GM18861 (cell line): ENCODE measurements around the gene ATR.

Experiments used
- ATAC-seq: cut with Tn5 transposase; IDR thresholded peaks from one replicate; pipeline ENCODE4 v1.9.1; 2021; ENCODE audit not compliant: unreplicated experiment

ATR gene

GRCh38 chr3:142530296-142530695 is 48.2 kb downstream of the ATR start:
- no peak for ATAC-seq

- no peak for ATAC-seq
Measured at GRCh38 chr3:142523921-142524566, 54.5 kb downstream of the ATR start.

- ATAC-seq: no peak
Measured at GRCh38 chr3:142509079-142509478, 69.5 kb downstream of the ATR start.

GRCh38 chr3:142507241-142507640 is 71.3 kb downstream of the ATR start:
- ATAC-seq: no peak

GRCh38 chr3:142502187-142502985 is 76.1 kb downstream of the ATR start:
- no peak for ATAC-seq

- ATAC-seq: no peak
Measured at GRCh38 chr3:142501004-142501926, 77.3 kb downstream of the ATR start.

- ATAC-seq: no peak
Measured at GRCh38 chr3:142500211-142500610, 78.3 kb downstream of the ATR start.

GRCh38 chr3:142498397-142499180 is 79.9 kb downstream of the ATR start:
- no peak for ATAC-seq

- no peak for ATAC-seq
Measured at GRCh38 chr3:142497729-142498128, 80.8 kb downstream of the ATR start.

- no peak for ATAC-seq
Measured at GRCh38 chr3:142495103-142495502, 83.4 kb downstream of the ATR start.

GRCh38 chr3:142492184-142492583 is 86.3 kb downstream of the ATR start:
- ATAC-seq: no peak

GRCh38 chr3:142489572-142490323 is 88.8 kb downstream of the ATR start:
- no peak for ATAC-seq

GRCh38 chr3:142484912-142485435 is 93.6 kb downstream of the ATR start:
- no peak for ATAC-seq

GRCh38 chr3:142481196-142481595 is 97.3 kb downstream of the ATR start:
- no peak for ATAC-seq

GRCh38 chr3:142470826-142471225 is 107.7 kb downstream of the ATR start:
- no peak for ATAC-seq

GRCh38 chr3:142468456-142468855 is 110.1 kb downstream of the ATR start:
- no peak for ATAC-seq

- ATAC-seq: no peak
Measured at GRCh38 chr3:142467768-142468167, 110.8 kb downstream of the ATR start.

- ATAC-seq: no peak
Measured at GRCh38 chr3:142460689-142461088, 117.8 kb downstream of the ATR start.

GRCh38 chr3:142459929-142460328 is 118.6 kb downstream of the ATR start:
- no peak for ATAC-seq

- no peak for ATAC-seq
Measured at GRCh38 chr3:142459096-142459495, 119.4 kb downstream of the ATR start.
